Hepatocyte (in vitro differentiated cells): ENCODE results near the gene MYO19.

Experiments
- EZH2 ChIP-seq: fragments of 200-600 bp; sonication (generic); IDR thresholded peaks from 2 replicates; pipeline ENCODE4 v1.6.1; 2016; ENCODE audit warnings: antibody characterized with exemption, mild to moderate bottlenecking, borderline replicate concordance
- EZH2phosphoT487 ChIP-seq: fragments of 200-600 bp; sonication (generic); IDR thresholded peaks from one replicate; pipeline ENCODE4 v1.6.1; 2018; ENCODE audit warnings: antibody characterized with exemption, mild to moderate bottlenecking, low read depth, moderate library complexity; ENCODE audit not compliant: unreplicated experiment, severe bottlenecking
- TF ChIP-seq, protein P1 (sequence below): fragments of 200-600 bp; sonication (generic); IDR thresholded peaks from 2 replicates; pipeline ENCODE4 v1.5.1; 2016; ENCODE audit warnings: antibody characterized with exemption, mild to moderate bottlenecking; ENCODE audit not compliant: poor library complexity

DNA sequence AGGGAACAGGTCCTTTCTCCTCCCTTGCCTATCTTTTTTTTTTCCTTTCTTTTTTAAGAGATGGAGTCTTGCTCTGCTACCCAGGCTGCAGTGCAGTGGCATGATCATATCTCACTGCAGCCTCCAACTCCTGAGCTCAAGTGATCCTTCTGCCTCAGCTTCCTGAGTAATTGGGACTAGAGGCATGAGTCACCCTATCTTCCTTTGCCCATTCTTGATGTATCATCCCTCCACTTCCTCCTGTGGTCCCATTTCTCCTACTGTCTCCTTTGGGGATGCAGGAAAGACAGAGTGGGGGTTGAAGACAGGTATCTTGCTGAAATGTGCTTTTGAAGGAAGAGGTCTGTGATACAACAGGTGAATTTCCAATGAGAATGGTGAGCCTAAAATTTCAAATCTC, 5.5 kb downstream of the MYO19 start:
- TF ChIP-seq, protein P1, sequence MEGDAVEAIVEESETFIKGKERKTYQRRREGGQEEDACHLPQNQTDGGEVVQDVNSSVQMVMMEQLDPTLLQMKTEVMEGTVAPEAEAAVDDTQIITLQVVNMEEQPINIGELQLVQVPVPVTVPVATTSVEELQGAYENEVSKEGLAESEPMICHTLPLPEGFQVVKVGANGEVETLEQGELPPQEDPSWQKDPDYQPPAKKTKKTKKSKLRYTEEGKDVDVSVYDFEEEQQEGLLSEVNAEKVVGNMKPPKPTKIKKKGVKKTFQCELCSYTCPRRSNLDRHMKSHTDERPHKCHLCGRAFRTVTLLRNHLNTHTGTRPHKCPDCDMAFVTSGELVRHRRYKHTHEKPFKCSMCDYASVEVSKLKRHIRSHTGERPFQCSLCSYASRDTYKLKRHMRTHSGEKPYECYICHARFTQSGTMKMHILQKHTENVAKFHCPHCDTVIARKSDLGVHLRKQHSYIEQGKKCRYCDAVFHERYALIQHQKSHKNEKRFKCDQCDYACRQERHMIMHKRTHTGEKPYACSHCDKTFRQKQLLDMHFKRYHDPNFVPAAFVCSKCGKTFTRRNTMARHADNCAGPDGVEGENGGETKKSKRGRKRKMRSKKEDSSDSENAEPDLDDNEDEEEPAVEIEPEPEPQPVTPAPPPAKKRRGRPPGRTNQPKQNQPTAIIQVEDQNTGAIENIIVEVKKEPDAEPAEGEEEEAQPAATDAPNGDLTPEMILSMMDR, result no peak
- TF ChIP-seq EZH2 (no peak), EZH2phosphoT487 (no peak)
